Tibial nerve (tissue), 4 donors: Measurements from ENCODE around the gene FUOM. TPM values are rescaled to one million over a fixed set of nuclear protein-coding genes. Genes with fewer than 3 reads are reported as not detected.

Experiments used
- DNase-seq, 2 donors: peaks; one replicate each; pipeline ENCODE4 v3.0.0-alpha.2; 2019; ENCODE audit warnings: low spot score in 2 of 2
- H3K27ac ChIP-seq, 4 donors: fragments of 200-600 bp; sonication (generic) in 3 of 4; one replicate each; pipeline ENCODE4 v1.5.1; 2017 to 2019; ENCODE audit warnings: mild to moderate bottlenecking in 1 of 4
- H3K27me3 ChIP-seq, 2 donors: fragments of 200-600 bp; sonication (generic) in 1 of 2; one replicate each; pipeline versions ENCODE4 v1.5.1 to v1.6.0; 2017 to 2019
- H3K36me3 ChIP-seq, 3 donors: fragments of 200-600 bp; sonication (generic); one replicate each; pipeline ENCODE4 v1.5.1; 2018 to 2019
- H3K4me1 ChIP-seq, 4 donors: fragments of 200-600 bp; sonication (generic) in 3 of 4; one replicate each; pipeline ENCODE4 v1.5.1; 2017 to 2019
- H3K4me3 ChIP-seq, 4 donors: fragments of 200-600 bp; sonication (generic) in 3 of 4; one replicate each; pipeline ENCODE4 v1.5.1; 2017 to 2019; ENCODE audit warnings: mild to moderate bottlenecking in 1 of 4, moderate library complexity in 1 of 4
- H3K9me3 ChIP-seq, 4 donors: fragments of 200-600 bp; sonication (generic) in 3 of 4; one replicate each; pipeline ENCODE4 v1.5.1; 2017 to 2019
- EP300 ChIP-seq, 2 donors: sonication (generic); formaldehyde crosslinking; IDR thresholded peaks; one replicate each; pipeline ENCODE4 v1.6.1; 2017; ENCODE audit warnings: antibody characterized with exemption in 2 of 2, mild to moderate bottlenecking in 1 of 2
- POLR2A ChIP-seq, 2 donors: fragments of 450-650 bp; IDR thresholded peaks; one replicate each; pipeline ENCODE4 v1.6.1; 2017; ENCODE audit warnings: antibody characterized with exemption in 2 of 2, mild to moderate bottlenecking in 2 of 2, moderate library complexity in 2 of 2
- WGBS, 2 donors: methylation state at CpG; one replicate each; pipeline ENCODE4 v1.1.5; 2018; 5-methylcytosine and 5-hydroxymethylcytosine counted together
- total RNA-seq, 4 donors: library from RNA; depleted of rRNA; stranded (reverse); fragments of >200 nt; gene quantifications; one replicate each; pipeline ENCODE4 v1.1.0, GENCODE V29; 2016
- TF ChIP-seq, protein P1 (sequence below), 5 experiments: fragments of 200-600 bp in 3 of 5; fragments of 450-650 bp in 2 of 5; sonication (generic) in 3 of 5; IDR thresholded peaks; one replicate each; pipeline ENCODE4 v1.5.1; 2016 to 2019; ENCODE audit warnings: antibody characterized with exemption in 5 of 5, mild to moderate bottlenecking in 3 of 5, moderate library complexity in 2 of 5

Gene FUOM
- total RNA-seq, 4 donors from 2014 or later = 44.1 to 59.4 (median 49.3) TPM

DNA sequence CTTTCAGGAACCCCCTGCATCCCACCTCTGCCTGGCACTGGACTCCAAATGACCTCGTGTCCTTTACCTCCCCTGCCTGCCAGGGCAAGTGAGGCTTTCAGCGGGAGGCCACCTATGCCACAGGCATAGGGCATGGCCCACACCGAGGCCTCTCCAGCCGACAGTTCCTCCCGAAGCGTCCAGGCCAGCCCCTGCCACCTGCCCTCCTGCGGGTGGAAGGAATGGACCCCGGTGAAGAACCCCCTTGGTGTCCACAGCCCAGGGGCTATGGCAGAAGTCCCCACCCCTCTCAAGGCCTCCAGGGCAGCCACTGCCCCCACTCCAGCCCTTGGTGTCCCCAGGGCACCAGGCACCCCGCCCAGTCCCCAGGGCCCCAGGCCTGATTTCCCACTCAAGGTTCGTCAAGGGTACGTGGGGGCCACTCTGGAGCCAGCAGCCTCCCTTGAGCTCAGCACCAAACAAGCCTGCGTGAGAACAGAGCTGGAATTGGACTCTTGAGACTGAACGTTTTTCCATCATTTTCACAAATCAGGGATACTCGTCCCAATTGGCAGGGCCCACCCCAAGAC is 3.1 kb downstream of the FUOM start:
- peaks cover 0 to 23% (median 0%) of the 10 kb centered on the region in 3 donors for H3K36me3 ChIP-seq
- H3K4me1 ChIP-seq = peaks cover 0 to 45% (median 11%) of the 10 kb centered on the region in 4 donors
- peak overlapping the region in 1 of 4 donors; percentile 15 for H3K27ac ChIP-seq
- H3K9me3 ChIP-seq = no peaks in the 10 kb centered on the region
- no peak for DNase-seq
- TF ChIP-seq POLR2A (IDR thresholded peaks at IDR 0.05) = no peak
- TF ChIP-seq, protein P1, sequence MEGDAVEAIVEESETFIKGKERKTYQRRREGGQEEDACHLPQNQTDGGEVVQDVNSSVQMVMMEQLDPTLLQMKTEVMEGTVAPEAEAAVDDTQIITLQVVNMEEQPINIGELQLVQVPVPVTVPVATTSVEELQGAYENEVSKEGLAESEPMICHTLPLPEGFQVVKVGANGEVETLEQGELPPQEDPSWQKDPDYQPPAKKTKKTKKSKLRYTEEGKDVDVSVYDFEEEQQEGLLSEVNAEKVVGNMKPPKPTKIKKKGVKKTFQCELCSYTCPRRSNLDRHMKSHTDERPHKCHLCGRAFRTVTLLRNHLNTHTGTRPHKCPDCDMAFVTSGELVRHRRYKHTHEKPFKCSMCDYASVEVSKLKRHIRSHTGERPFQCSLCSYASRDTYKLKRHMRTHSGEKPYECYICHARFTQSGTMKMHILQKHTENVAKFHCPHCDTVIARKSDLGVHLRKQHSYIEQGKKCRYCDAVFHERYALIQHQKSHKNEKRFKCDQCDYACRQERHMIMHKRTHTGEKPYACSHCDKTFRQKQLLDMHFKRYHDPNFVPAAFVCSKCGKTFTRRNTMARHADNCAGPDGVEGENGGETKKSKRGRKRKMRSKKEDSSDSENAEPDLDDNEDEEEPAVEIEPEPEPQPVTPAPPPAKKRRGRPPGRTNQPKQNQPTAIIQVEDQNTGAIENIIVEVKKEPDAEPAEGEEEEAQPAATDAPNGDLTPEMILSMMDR (IDR thresholded peaks at IDR 0.05) = no peak
- TF ChIP-seq EP300 (IDR thresholded peaks at IDR 0.05) = no peak
- 85 to 91% methylated on average over 14 of the region's 14 CpGs for WGBS, 2 donors
- no peaks in the 10 kb centered on the region for H3K27me3 ChIP-seq
- no peak overlapping the region for H3K4me3 ChIP-seq

DNA sequence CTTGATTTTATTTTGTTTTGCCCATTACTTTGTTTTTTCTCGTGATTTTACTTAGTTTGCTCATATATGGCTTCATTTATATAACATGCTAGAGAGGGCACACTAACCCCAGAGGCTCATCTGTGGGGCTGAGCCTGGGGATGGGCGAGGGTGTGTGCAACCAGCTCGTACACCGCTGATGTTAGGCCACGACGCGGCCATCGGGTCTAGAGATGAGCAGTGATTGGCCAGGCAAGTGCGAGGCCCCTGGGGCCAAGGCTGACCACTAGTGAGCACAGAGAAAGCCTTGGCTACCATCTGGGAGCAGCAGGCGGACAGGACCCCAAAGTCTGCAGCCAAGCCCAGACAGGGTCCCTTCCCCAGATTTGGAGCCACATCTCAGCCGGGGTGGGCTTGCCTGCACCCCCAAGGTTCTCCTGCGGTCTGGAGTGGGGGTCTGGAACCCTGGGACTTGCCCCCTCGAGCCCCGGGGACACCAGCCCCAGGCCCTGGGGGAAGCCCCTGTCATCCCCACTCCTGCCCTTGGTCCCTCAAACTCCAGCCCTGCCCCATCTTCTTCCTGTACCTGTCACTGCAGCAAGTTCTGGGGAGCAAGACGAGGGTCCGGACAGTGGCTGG is 3.7 kb downstream of the FUOM start:
- WGBS, 2 donors = 79 to 82% methylated on average over 16 of the region's 16 CpGs
- H3K27me3 ChIP-seq = no peaks in the 10 kb centered on the region
- no peaks in the 10 kb centered on the region for H3K9me3 ChIP-seq
- DNase-seq = no peak
- TF ChIP-seq EP300 (IDR thresholded peaks at IDR 0.05) = no peak
- TF ChIP-seq, protein P1 (IDR thresholded peaks at IDR 0.05) = no peak
- TF ChIP-seq POLR2A (IDR thresholded peaks at IDR 0.05) = no peak
- peaks cover 0 to 23% (median 0%) of the 10 kb centered on the region in 3 donors for H3K36me3 ChIP-seq
- H3K4me3 ChIP-seq = no peak overlapping the region
- no peak overlapping the region for H3K27ac ChIP-seq
- peaks cover 0 to 49% (median 13%) of the 10 kb centered on the region in 4 donors for H3K4me1 ChIP-seq

DNA sequence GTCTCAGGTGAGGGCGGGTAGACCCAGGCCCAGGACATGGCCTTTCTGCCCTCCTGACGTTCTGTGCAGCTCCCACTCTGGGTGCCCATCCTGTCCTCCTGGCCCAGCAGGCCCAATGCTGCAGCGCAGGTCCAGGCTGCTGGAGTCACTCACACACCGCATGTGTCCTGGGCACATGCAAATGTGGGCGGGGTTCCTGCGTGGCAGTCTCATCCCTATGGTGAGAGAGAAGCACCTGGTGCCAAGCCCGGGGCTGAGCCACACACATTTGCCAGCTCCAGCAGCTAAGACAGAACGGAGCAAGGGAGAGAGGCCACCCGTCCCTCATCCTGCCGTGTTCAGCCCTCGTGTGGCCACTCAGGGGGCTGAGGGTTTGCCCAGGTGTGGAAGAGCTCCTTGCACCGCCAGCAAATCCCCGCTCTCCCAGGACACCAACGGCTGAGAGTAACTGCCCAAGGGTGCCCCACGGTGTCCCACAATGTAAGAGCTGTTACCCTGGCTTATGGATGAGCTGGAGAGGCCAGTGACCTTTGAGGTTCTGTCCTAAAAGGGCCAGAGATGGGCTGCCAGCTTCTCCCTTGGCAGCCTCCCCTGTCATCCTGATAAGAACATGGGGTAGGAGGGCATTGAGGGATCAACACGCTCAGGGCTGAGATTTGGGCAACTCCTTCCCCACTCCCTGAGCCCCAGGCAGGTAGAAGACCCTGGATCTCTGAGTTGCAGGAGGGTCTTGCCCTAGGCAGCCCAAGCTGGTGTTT is 4.4 kb downstream of the FUOM start:
- Histone ChIP-seq H3K4me1 (peaks cover 0 to 49% (median 13%) of the 10 kb centered on the region in 4 donors), H3K9me3 (no peaks in the 10 kb centered on the region), H3K36me3 (peaks cover 0 to 23% (median 0%) of the 10 kb centered on the region in 3 donors), H3K27me3 (no peaks in the 10 kb centered on the region), H3K27ac (no peak overlapping the region), H3K4me3 (no peak overlapping the region)
- no peak for TF ChIP-seq POLR2A (IDR thresholded peaks at IDR 0.05)
- TF ChIP-seq, protein P1 (IDR thresholded peaks at IDR 0.05) = no peak
- TF ChIP-seq EP300 (IDR thresholded peaks at IDR 0.05) = no peak
- whole genome bisulfite sequencing, 2 donors = 69 to 74% methylated on average over 12 to 13 of the region's 16 CpGs
- no peak for DNase-seq

DNA sequence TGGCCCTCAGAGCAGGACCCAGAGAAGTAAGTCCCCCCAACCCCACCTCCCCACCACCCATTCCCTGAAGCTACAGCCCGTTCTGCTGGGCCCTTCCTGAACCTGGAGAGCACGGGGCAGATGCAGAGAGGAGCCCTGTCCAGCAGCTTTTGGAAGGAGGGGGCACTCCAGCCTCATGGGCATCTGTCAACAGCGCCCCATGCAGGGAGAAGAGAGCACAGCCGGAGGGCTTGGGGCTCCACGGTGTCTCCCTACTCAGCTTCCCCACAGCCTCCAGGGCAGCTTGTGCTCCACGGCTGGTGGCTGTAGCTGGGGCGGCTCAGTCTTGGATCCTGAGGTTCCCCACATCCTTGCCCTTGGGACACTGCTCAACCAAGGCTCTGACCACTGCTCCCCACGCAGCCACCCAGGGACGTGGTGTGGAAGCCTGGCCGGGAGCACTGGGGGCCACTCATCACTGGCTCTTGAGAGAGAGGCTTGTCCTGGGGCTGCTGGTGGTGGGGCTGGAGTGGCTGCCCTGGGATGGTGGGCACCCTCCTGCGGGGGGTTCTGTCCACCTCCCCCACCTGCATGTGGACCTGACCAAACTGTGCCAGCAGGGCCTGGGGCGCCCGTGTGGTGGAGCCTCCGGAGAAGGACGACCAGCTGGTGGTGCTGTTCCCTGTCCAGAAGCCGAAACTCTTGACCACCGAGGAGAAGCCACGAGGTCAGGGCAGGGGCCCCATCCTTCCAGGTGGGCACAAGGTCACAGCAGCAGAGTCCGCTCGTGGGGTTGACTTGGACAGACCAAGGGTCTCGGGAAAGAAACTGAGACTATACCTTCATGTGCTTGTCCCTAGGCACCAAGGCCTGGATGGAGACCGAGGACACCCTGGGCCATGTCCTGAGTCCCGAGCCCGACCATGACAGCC is 6.2 kb downstream of the FUOM start:
- Histone ChIP-seq H3K4me1 (peaks cover 0 to 56% (median 13%) of the 10 kb centered on the region in 4 donors), H3K36me3 (peaks cover 0 to 23% (median 0%) of the 10 kb centered on the region in 3 donors), H3K27ac (no peak overlapping the region), H3K27me3 (peaks cover 0 to 8% of the 10 kb centered on the region in 2 donors), H3K9me3 (no peaks in the 10 kb centered on the region), H3K4me3 (no peak overlapping the region)
- no peak for DNase-seq
- TF ChIP-seq POLR2A (IDR thresholded peaks at IDR 0.05) (no peak), EP300 (IDR thresholded peaks at IDR 0.05) (no peak)
- TF ChIP-seq, protein P1 (IDR thresholded peaks at IDR 0.05) = no peak
- 68 to 80% methylated on average over 11 to 13 of the region's 24 CpGs for WGBS, 2 donors
